HepG2 (cell line): ENCODE measurements around the gene GOLGA3. TPM values are rescaled to one million over a fixed set of nuclear protein-coding genes. Genes with fewer than 3 reads are reported as not detected.
"Not testable (repeated sequence)": the region's sequence is repeated elsewhere in the genome, so short reads cannot be mapped to it uniquely, and the experiment has no call there.

ENCODE experiments used
- ATAC-seq: fragments of 200-7000 bp; cut with Tn5 transposase; 3 replicates; pipeline ENCODE4 v1.9.1; 2020; ENCODE audit warnings: mild to moderate bottlenecking, moderate library complexity
- BruUV-seq: library from RNA; stranded (reverse); fragments of 400-500 nt; replicated peaks from 2 replicates; lab custom pipeline; 2021; lab: Mats Ljungman, UMichigan
- CTCF ChIA-PET: fragments of 300-600 bp; formaldehyde crosslinking; extraction: SDS; loops from one replicate; lab custom pipeline; 2021; ENCODE audit warnings: low total read pairs, inconsistent platforms, low intra/inter-chr PET ratio; lab: Yijun Ruan, JAX
- POLR2A ChIA-PET: fragments of 350-600 bp; sonication (Branson Sonifier 250); formaldehyde crosslinking; loops from one replicate; lab custom pipeline; 2020; ENCODE audit warnings: antibody characterized with exemption, inconsistent platforms; lab: Yijun Ruan, JAX
- DNase-seq: peaks from one replicate; pipeline ENCODE4 v3.0.0-alpha.2; 2015; ENCODE audit warnings: low spot score
- FAIRE-seq: peaks from 3 replicates; lab custom pipeline; 2011; peaks lifted over from hg19 to GRCh38; lab: Jason Lieb, UNC
- H2AFZ ChIP-seq: one replicate; pipeline ENCODE4 v1.6.1; 2011; ENCODE audit warnings: low read length, inconsistent platforms
- H3K27ac ChIP-seq: fragments of 300-600 bp; 3 replicates; pipeline ENCODE4 v1.8.0; 2011; ENCODE audit warnings: mixed run types, mild to moderate bottlenecking, mixed read lengths, low read length, inconsistent platforms; ENCODE audit not compliant: insufficient read depth; ENCODE audit errors: extremely low read length
- H3K27me3 ChIP-seq, 2 experiments: fragments of 200-600 bp in 1 of 2; 2 replicates in 1 of 2; 3 replicates in 1 of 2; pipeline versions ENCODE4 v1.6.0 to v1.8.0; 2011; ENCODE audit warnings: low read length in 2 of 2, mild to moderate bottlenecking in 2 of 2, moderate library complexity in 2 of 2, inconsistent platforms in 1 of 2; ENCODE audit not compliant: insufficient read depth in 2 of 2, control insufficient read depth in 1 of 2
- H3K36me3 ChIP-seq, 2 experiments: fragments of 200-600 bp in 1 of 2; replicated peaks in 1 of 2; 2 replicates in 1 of 2; 3 replicates in 1 of 2; pipeline versions ENCODE4 v1.5.1 to v1.8.0; 2011; ENCODE audit warnings: low read length in 2 of 2, inconsistent platforms in 1 of 2; ENCODE audit not compliant: insufficient read depth in 2 of 2, control insufficient read depth in 1 of 2
- H3K4me1 ChIP-seq: 2 replicates; pipeline ENCODE4 v1.5.1; 2012; ENCODE audit warnings: low read length, inconsistent platforms; ENCODE audit not compliant: insufficient read depth
- H3K4me2 ChIP-seq: 2 replicates; pipeline ENCODE4 v1.6.0; 2011; ENCODE audit warnings: low read depth, low read length, inconsistent platforms
- H3K4me3 ChIP-seq, 3 experiments: fragments of 200-600 bp in 1 of 3; sonication (generic), shearing (Covaris generic) in 1 of 3; replicated peaks in 1 of 3; 2 replicates each; pipeline ENCODE4 v1.5.1; 2011 to 2016; ENCODE audit warnings: low read length in 3 of 3, inconsistent platforms in 2 of 3, low read depth in 2 of 3, mild to moderate bottlenecking in 2 of 3, control low read depth in 1 of 3, mixed read lengths in 1 of 3; ENCODE audit not compliant: insufficient read depth in 1 of 3
- H3K79me2 ChIP-seq: one replicate; pipeline ENCODE4 v1.6.1; 2011; ENCODE audit warnings: low read length, inconsistent platforms; ENCODE audit not compliant: insufficient read depth
- H3K9ac ChIP-seq: 2 replicates; pipeline ENCODE4 v1.6.0; 2011; ENCODE audit warnings: mild to moderate bottlenecking, low read depth, low read length, inconsistent platforms; ENCODE audit not compliant: insufficient read depth
- H3K9me3 ChIP-seq: 2 replicates; pipeline ENCODE4 v1.5.1; 2012; ENCODE audit warnings: mild to moderate bottlenecking, low read length
- H4K20me1 ChIP-seq: 2 replicates; pipeline ENCODE4 v1.6.0; 2011; ENCODE audit warnings: inconsistent platforms, mild to moderate bottlenecking, low read length, moderate library complexity; ENCODE audit not compliant: insufficient read depth
- AGO2 ChIP-seq: fragments of 200-400 bp; formaldehyde crosslinking; optimal IDR thresholded peaks from 2 replicates; pipeline ENCODE3; 2017; ENCODE audit warnings: mild to moderate bottlenecking, low read depth, low read length, moderate library complexity
- ZNF558 ChIP-seq: sonication (generic); formaldehyde crosslinking; IDR thresholded peaks from 2 replicates; pipeline ENCODE4 v1.9.0; 2022; ENCODE audit warnings: mild to moderate bottlenecking, missing genetic modification reagents, borderline replicate concordance
- ZSCAN30 ChIP-seq: sonication (generic); formaldehyde crosslinking; IDR thresholded peaks from 2 replicates; pipeline ENCODE4 v1.5.0; 2020; ENCODE audit warnings: mild to moderate bottlenecking, missing genetic modification reagents
- WGBS: methylation state at CpG from one replicate; pipeline ENCODE4 v1.1.6; 2017; ENCODE audit warnings: low lambda C conversion rate; 5-methylcytosine and 5-hydroxymethylcytosine counted together
- in situ Hi-C: cut with HindIII; loops from 2 replicates; pipeline ENCODE4 v1.10.0; 2017; ENCODE audit warnings: low pct_unique_long_range_greater_than_20kb; ENCODE audit not compliant: extremely low pct_ligation_motif_present
- intact Hi-C: fragments of 100-400 bp; cut with micrococcal nuclease; formaldehyde crosslinking; loops from one replicate; pipeline ENCODE4 v1.10.0; 2022; ENCODE audit not compliant: unreplicated experiment
- polyA plus RNA-seq, 8 experiments: library from polyadenylated mRNA; depleted of rRNA in 3 of 8; stranded (reverse) in 7 of 8; unstranded in 1 of 8; fragments of >200 nt; fragmentation: Illumina TruSeq in 4 of 8; extraction: Trizol in 4 of 8; gene quantifications; 2 replicates each; pipeline versions ENCODE4 v1.2.1 to v1.2.3, GENCODE V29; 2011 to 2016; ENCODE audit warnings: low read depth in 4 of 8, missing spikeins in 1 of 8, mixed read lengths in 1 of 8; ENCODE audit not compliant: insufficient read depth in 1 of 8
- total RNA-seq, 5 experiments: library from RNA; depleted of rRNA; stranded (reverse); fragments of >200 nt; fragmentation: Illumina TruSeq; extraction: Trizol; gene quantifications; 2 replicates each; pipeline ENCODE4 v1.2.3, GENCODE V29; 2016; ENCODE audit warnings: low read depth in 1 of 5

GOLGA3 gene
- total and polyA plus RNA-seq, 2 of the 13 experiments (the other 11 are each of a cell fraction or from before 2014, with no cell fraction given), result 22.0 to 43.0 TPM

DNA sequence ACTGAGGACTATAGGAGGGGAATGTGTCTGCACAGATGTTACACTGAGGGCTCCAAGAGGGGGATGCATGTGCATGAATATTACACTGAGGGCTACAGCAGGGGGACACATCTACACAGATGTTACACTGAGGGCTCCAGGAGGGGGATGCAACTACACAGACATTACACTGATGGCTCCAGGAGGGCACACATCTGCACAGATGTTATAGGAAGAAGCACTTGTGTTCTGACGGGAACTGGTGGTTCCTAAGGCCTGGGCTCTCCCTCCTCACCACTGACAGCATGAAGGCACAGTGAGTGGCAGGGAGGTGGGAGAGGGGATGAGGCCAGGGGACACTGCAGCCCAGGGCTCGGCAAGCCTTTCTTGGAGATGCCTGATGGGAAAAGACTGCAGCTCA is 36.7 kb downstream of the GOLGA3 start:
- H3K4me2 ChIP-seq, CTCF ChIA-PET, H3K4me3 ChIP-seq, intact Hi-C loops, POLR2A ChIA-PET, H2AFZ ChIP-seq, DNase-seq, H3K4me1 ChIP-seq, H3K27me3 ChIP-seq, H3K27ac ChIP-seq, H3K9me3 ChIP-seq, H3K9ac ChIP-seq, in situ Hi-C loops, ATAC-seq, H3K79me2 ChIP-seq, FAIRE-seq, BruUV-seq, H4K20me1 ChIP-seq: not testable (repeated sequence)
- TF ChIP-seq ZSCAN30, result peak; percentile 98
- peaks cover 27 to 54% of the 10 kb centered on the region in 2 experiments; a peak in 4 of 5 replicates for H3K36me3 ChIP-seq
- WGBS, result 100% methylated on average over 2 of the region's 2 CpGs

DNA sequence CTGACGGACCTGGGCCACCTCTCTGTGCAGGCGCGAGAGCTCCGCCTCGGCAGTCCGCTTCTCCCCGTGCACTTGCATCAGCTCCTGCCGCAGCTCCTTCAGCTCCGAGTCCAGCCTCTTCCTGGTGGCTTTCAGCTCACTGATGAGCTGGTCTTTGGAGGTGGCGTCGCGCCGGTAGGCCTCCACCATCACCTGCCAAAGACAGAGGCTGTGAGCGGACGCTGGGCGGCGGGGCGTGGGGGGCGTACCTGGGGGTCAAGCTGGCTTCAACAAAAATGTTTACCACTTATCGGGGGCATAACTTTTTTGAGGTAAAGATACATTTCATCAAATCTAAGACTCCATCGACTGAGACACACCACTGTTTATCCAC is 39.6 kb downstream of the GOLGA3 start:
- TF ChIP-seq AGO2, result peak; percentile 36
- no peak for TF ChIP-seq ZNF558 (CRISPR knock-in tag)

More for the DNA sequence above, 39.6 kb downstream of the GOLGA3 start:
- WGBS, result 96% methylated on average over 21 of the region's 21 CpGs
- Histone ChIP-seq H3K27ac (no peak overlapping the region), H3K27me3 (no peaks in the 10 kb centered on the region; a peak in 1 of 5 replicates), H3K9me3 (no peaks in the 10 kb centered on the region), H3K79me2 (no peaks in the 10 kb centered on the region), H2AFZ (no peak overlapping the region), H3K36me3 (peaks cover 32 to 58% of the 10 kb centered on the region in 2 experiments; a peak in 4 of 5 replicates), H3K4me3 (no peak overlapping the region), H3K9ac (no peak overlapping the region), H3K4me1 (no peaks in the 10 kb centered on the region), H3K4me2 (no peak overlapping the region), H4K20me1 (no peaks in the 10 kb centered on the region)
- DNase-seq (no peak), ATAC-seq (no peak), FAIRE-seq (no peak)
- intact Hi-C loops, result no loop called here
- ChIA-PET POLR2A (no interaction called here), CTCF (no interaction called here)
- in situ Hi-C loops, result no loop called here
- BruUV-seq, result no TSS peak
